ENCODE measurements around the gene HHATL. TPM values are rescaled to one million over a fixed set of nuclear protein-coding genes. Genes with fewer than 3 reads are reported as not detected.
A peak's percentile ranks its signal among the peaks of the same experiment; 100 is the strongest.

Gene HHATL
- total and polyA plus RNA-seq, 2 of the 8 experiments (the other 6 are each of a cell fraction or from before 2014, with no cell fraction given) = 0.18 TPM; not detected in 1

GRCh38 chr3:42698911-42699230 is 3.7 kb downstream of the HHATL start:
- Histone ChIP-seq H2BK120ac (replicated peaks; ENCODE audit: low read depth, low read length) (no peak overlapping the region), H3K79me2 (ENCODE audit: control insufficient read depth in 1 of 2, insufficient read depth in 2 of 2, low read length in 2 of 2) (no peaks in the 10 kb centered on the region), H3K4me2 (ENCODE audit: insufficient read depth in 1 of 2, low read depth in 2 of 2, low read length in 2 of 2) (no peak overlapping the region), H2BK15ac (ENCODE audit: low read length) (no peak overlapping the region), H3K79me1 (ENCODE audit: low read depth, low read length) (no peaks in the 10 kb centered on the region), H3K4me3 (ENCODE audit: extremely low read depth in 1 of 4, insufficient read depth in 2 of 4, low read depth in 3 of 4, low read length in 4 of 4) (no peak overlapping the region), H3K18ac (ENCODE audit: extremely low read depth, low read length) (no peak overlapping the region), H4K5ac (ENCODE audit: insufficient read length, low read depth, low read length) (no peak overlapping the region), H3K4me1 (replicated peaks in 1 of 4; ENCODE audit: control insufficient read depth in 3 of 4, insufficient read depth in 4 of 4, low read length in 3 of 4) (peaks cover 0 to 12% (median 0%) of the 10 kb centered on the region in 4 experiments; a peak in 3 of 7 replicates), H2BK20ac (ENCODE audit: low read length) (no peak overlapping the region), H3K36me3 (ENCODE audit: control insufficient read depth in 2 of 4, insufficient read depth in 4 of 4, low read length in 3 of 4) (no peaks in the 10 kb centered on the region), H3K23ac (ENCODE audit: insufficient read length) (no peak overlapping the region), H3K27ac (ENCODE audit: low read depth, low read length) (no peak overlapping the region), H3K9me3 (ENCODE audit: insufficient read depth in 2 of 2, low read depth in 1 of 2, low read length in 1 of 2) (no peaks in the 10 kb centered on the region), H3K9ac (replicated peaks in 1 of 4; ENCODE audit: extremely low read depth in 1 of 4, low read depth in 3 of 4, low read length in 3 of 4) (no peak overlapping the region), H3K27me3 (replicated peaks in 1 of 4; ENCODE audit: control insufficient read depth in 3 of 4, extremely low read depth in 1 of 4, insufficient read depth in 3 of 4, low read length in 3 of 4) (0 out of 7 replicates have a peak, but pooled peaks cover 0 to 2% (median 0%) of the 10 kb centered on the region in 4 experiments), H2BK12ac (ENCODE audit: low read depth, low read length) (no peak overlapping the region), H3K4ac (replicated peaks; ENCODE audit: insufficient read length, low read depth, low read length) (no peak overlapping the region), H4K20me1 (replicated peaks in 1 of 2; ENCODE audit: control insufficient read depth in 1 of 2, insufficient read depth in 2 of 2, low read length in 2 of 2) (peaks cover 0 to 2% of the 10 kb centered on the region in 2 experiments), H4K91ac (replicated peaks; ENCODE audit: insufficient read length, low read length) (no peak overlapping the region), H2AK5ac (ENCODE audit: low read depth, low read length) (no peak overlapping the region), H3K56ac (replicated peaks; ENCODE audit: insufficient read length, low read depth, low read length) (no peak overlapping the region), H3K23me2 (ENCODE audit: low read depth, low read length) (peaks cover 2% of the 10 kb centered on the region; the same call in 1 of the 2 replicates), H2BK5ac (ENCODE audit: low read depth, low read length) (no peak overlapping the region), H3K14ac (ENCODE audit: insufficient read length) (no peak overlapping the region), H2AFZ (ENCODE audit: low read length) (no peak overlapping the region), H4K8ac (ENCODE audit: extremely low read depth, insufficient read depth, low read length) (no peak overlapping the region)
- DNase-seq (ENCODE audit: low read depth in 1 of 2, low spot score in 2 of 2) (peak in 1 of 2 experiments; percentile 35), FAIRE-seq (no peak)
- ChIA-PET POLR2A (ENCODE audit: partially characterized antibody) (no interaction called here), CTCF (ENCODE audit: partially characterized antibody) (interaction anchor here (1.0 to 2.0 kb wide), 4 partner anchors 10 to 45 kb away, joined by 4 to 9 read pairs (median 6); no protein-coding TSS in a partner anchor)
- 87% methylated on average over 9 of the region's 9 CpGs; no CpG with 5 or more reads in 1 of the 2 experiments for WGBS, 2 experiments (ENCODE audit: extremely low coverage in 1 of 2, insufficient coverage in 1 of 2, insufficient read length in 1 of 2, insufficient replicate concordance in 2 of 2, low coverage in 1 of 2, low lambda C conversion rate in 2 of 2, missing lambda C conversion rate in 1 of 2)
- no peak for TF ChIP-seq RXRA (IDR thresholded peaks at IDR 0.05; ENCODE audit: insufficient read depth, low read depth, low read length)
- no peak for TF ChIP-seq EZH2 (IDR thresholded peaks at IDR 0.05; ENCODE audit: low read depth, low read length, severe bottlenecking)
- no peak for TF ChIP-seq PHF8 (conservative IDR thresholded peaks at IDR 0.05; ENCODE audit: low read depth, low read length)
- no peak for TF ChIP-seq JUN (IDR thresholded peaks at IDR 0.05; ENCODE audit: low read depth, low read length)
- TF ChIP-seq EGR1 (IDR thresholded peaks at IDR 0.05; ENCODE audit: borderline replicate concordance, low read depth, low read length) = no peak
